Measurements from ENCODE around the gene CATSPERZ. TPM values are rescaled to one million over a fixed set of nuclear protein-coding genes. Genes with fewer than 3 reads are reported as not detected.
A peak's percentile ranks its signal among the peaks of the same experiment; 100 is the strongest.

CATSPERZ gene
- polyA plus RNA-seq, 3 donors, result not detected

DNA sequence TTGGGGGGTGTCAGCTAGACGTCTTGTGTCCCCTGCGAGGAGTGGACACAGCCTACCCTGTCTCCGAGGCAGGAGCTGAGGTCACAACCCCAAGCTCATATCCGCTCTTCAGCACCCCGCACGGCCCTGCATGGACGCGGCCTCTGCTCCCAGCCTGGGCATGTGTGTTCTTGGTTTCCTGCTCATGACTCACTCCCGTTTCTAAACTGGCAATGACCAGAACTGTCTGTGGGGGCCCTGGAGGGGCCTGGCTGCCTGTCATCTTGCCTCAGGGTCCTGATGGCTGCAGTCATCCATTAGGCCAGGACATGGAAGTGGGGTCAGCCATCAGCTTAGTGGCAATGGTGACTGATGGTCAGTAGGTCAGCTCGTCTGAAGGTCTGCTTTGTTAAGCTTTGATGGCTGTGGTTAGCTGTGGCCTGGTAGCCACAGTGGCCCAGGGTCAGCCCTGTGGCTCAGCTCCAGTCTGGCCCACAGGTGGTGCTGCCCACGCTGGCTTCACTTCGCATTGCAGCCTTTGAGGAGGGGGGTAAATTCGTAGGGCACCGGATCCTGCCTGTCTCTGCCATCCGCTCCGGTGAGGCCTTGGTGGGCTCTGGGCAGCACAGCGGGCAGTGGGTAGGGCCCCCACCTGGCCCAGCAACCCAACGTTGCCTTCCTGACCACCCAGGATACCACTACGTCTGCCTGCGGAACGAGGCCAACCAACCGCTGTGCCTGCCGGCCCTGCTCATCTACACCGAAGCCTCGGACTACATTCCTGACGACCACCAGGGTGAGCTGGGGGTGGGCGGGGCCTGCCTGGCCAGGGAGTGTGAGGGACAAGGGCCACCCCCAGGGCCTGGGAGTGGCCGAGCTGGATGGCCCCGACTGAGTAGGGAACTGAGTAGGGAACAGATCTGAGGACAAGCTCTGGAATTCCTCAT is 36.9 kb upstream of the CATSPERZ start:
- peak; percentile 29 for DNase-seq

DNA sequence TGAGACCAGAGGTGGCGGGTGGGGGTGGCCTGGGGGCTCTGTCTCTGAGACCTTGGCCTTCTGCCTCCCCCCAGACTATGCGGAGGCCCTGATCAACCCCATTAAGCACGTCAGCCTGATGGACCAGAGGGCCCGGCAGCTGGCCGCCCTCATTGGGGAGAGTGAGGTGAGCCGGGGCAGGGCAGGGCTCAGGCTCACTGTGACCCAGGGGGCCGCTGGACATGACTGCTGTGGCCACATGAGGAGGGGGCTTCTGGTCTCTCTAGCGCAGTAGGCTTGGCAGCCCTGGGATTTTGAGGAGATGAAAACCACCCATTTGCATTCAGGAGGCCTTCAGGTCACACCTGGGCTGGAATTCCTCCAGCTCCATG is 36.2 kb upstream of the CATSPERZ start:
- no peak for DNase-seq

DNA sequence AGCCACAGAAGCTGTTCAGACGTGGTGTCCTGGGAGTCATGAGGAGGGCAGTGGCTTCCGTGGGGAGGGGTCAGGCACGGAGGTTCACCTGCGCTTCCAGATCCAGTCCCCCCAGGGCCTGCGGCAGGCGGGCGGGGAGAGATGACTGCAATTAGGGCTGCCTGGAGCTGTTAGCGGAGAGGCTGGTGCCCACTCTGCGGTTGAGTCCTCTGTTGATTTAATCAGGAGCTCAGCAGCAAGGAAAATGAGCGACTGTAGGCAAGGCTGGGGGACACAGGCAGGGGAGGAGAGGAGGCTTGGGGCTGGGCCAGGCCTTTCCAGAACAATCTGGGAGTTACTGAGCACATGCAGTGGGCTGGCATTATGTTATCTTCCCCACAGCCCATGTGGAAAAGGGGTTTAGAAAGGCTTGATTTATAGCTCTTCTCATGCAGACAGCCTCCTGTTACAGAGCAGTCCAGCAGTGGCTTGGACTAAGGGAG is 35.7 kb upstream of the CATSPERZ start:
- DNase-seq, result no peak

DNA sequence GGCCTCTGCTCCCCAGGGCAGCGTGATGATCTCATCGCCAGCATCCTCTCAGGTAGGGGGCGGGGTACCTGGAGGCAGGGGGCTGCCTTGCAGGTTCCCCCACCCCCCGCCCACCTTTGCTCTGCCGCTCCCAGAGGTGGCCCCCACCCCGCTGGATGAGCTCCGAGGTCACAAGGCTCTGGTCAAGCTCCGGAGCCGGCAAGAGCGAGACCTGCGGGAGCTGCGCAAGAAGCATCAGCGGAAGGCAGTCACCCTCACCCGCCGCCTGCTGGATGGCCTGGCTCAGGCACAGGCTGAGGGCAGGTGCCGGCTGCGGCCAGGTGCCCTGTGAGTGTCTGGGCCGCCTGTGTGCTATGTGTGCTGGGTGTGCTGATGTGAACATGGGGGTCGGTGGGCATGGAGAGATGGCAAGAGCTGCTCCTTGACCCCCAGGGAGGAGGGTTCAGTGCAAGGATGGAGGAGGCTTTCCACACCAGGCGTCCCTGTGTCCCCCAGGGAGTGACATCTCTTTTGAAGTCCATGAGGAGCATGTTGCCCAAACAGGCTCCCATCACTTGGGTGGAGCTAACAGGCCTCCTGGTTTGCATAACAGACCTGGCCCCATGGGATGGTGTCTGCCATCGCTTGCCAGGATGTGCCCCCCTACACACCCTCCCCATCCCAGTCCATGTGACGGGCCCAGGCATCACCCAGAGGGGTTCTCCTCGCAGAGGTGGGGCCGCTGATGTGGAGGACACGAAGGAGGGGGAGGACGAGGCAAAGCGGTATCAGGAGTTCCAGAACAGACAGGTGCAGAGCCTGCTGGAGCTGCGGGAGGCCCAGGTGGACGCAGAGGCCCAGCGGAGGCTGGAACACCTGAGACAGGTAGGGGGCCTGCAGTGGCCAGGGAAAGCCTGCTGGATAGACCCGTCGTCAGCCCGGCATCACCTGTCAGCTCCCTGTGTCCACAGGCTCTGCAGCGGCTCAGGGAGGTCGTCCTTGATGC is 34.7 kb upstream of the CATSPERZ start:
- no peak for DNase-seq

DNA sequence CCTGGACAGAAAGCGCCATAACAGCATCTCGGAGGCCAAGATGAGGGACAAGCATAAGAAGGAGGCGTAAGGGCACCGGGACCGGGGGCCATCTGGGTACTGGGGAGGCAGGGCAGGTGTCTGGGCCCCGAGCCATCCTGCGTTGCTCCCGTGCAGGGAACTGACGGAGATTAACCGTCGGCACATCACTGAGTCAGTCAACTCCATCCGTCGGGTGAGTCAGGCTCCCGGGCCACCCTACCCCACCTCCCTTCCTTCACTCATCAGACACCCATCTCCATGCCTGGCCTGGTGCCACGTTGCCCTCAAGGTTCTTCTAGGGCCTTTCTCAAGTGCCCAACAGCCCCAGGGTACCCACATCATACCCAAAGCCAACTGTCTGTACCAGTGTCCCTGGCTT is 33.8 kb upstream of the CATSPERZ start:
- DNase-seq, result no peak

DNA sequence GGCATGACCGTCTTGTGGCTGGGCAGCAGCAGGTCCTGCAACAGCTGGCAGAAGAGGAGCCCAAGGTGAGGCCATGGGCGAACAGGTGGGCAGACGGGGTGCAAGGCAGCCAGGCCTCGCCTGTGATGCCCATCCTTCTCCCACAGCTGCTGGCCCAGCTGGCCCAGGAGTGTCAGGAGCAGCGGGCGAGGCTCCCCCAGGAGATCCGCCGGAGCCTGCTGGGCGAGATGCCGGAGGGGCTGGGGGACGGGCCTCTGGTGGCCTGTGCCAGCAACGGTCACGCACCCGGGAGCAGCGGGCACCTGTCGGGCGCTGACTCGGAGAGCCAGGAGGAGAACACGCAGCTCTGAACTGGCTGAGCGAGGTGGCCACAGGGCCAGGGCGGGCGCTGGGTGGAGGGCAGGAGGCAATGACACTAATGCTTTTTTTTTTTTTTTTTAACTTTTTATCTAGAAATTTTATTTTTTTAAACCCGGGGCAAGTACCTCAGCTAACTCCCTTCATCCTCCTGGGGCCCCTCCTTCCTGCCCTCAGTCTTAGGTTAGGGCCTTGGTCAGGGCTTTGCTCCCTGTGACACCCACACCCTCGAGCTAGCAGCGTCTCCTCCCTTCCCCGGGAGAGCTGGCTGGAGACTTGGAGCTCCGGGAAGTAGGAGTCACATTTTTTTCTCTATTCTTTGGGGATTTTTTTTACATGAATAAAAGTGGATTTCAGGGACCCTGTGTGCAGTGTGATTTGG is 32.8 kb upstream of the CATSPERZ start:
- no peak for DNase-seq

DNA sequence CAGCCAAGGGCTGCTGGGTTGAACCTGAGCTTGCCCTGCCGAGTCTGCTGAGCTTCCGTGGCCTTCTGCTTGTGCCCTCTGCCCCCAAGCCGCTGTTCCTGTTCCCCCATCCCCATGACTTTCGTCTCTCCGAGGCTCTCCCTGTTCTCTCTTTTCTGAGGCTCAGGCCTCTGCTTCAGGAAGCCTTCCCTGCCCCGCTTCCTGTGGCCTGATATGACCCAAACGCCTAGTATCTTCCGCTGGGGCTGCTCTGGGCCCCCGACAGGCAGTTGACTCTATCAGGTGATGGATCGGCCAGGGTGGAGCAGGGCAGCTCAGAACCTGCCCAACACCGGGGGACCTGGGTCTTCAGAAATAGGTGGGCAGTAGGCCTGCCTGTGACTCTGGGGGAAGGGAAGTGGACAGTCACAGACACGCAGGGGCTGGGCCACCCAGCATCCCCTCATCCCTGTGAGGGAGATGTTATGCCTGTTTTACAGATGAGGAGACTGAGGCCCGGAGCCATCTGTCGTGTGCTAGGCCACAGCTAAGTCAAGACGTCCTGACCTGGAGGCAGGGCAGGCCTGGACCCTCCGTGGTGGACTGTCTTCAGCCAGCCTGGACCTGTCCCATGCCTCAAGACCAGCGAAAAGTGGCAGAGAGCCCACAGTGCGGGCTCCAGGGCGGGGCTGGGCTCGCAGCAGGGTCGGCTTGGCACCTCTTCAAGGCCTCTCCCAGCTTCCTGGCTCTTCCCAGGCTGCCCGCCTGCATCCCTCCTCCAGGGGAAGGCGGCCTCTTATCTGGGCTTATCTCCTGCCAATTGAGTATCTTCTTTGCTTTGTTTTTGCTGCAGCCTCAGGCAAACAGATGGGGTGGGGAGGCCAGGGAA is 31.9 kb upstream of the CATSPERZ start:
- no peak for DNase-seq

DNA sequence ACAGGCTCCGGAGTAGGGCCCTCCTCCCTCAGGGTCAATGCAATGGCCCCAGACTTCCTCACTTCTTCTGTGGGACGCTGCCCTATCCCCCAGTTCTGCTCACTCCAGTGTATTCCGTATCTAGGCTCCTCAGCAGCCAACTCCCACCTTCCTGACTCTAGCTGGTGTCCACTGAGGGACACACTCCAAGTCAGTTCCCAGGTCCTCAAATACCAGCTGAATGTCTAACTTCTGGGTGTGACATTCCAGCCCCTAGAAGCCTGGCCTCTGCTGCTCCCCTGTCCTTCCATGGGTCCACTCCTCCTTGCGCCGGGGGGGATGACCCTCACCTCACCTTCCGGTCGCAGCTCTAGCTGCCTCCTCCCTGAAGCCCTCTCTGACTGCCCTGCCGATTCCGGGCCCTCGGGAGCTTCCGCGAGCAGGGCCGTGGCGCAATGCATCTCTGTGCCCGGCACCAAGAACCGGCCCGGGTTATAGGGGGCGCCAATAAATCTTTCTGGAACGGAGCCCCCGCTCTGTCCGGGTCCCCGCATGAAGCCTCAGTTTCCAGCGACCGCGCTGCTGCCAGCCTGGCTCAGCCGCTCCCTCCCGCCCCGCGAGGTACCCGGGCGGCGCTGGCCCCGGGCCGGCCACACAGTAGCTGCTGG is 31.1 kb upstream of the CATSPERZ start:
- peak; percentile 28 for DNase-seq

DNA sequence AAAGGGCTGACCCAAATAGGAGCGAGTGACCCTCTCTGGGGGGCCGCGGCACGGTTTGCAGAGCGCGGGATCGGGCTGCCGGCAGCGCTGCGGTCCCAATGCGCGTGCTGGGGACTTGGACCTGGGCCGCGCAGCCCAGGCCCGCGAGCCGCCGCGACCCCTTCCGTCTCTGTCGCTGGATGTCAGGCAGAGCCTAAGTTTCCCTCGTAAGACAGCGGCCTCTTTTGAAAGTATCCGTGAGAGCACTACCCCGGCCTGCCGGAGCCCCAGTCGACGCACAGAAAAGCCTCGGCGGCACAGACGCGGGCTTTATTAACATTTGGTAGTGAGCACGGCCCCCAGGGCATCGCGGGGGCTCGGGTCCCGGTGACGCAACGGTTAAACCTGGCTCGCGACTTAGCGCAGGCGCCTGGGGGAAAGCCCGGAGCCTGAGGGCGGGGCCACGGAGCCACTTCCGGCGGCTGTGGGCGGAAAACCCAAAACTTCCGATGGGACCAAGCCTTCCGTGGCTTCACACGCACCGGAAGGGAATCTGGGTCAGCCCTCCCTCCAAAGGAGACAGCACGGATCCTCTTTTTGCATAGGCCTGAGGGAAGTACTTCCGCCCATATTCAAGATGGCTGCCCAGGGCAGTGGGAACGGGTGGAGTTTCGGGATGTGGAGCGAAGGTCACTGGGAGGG is 30.5 kb upstream of the CATSPERZ start:
- DNase-seq, result peak; percentile 100

DNA sequence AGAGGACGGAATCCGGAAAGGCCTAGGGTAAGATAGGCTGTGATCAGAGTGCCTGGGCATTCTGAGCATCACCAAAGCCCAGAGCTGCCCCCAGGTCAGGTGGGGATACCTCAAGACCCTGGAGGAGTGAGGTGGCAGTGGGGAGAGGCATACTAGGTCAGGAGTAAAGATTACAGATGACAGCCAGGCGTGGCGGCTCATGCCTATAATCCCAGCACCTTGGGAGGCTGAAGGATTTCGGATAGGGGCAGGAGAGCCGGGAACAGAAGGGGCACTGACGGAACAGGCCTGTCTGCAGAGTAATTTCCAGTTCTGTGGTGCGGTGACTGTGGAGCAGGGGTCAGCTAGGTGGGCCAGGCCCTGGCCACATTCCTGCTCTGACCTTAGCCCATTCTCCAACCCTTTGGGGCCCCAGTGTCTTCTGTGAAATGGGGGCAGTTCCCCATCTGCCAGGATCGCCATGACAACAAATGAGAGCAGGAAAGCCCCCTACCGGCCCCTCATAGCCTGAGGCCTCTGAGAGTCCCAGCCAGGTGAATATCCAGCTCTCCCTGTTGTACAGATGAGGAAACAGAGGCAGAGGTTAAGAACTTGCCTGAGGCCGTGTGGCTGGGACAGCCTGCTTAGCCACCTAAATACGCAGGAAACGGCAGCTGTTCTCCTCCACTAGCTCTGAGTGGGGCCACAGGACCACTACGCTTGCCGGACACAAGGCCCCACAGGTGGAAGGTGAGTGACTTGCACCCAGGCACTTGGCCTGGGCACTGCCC is 24.9 kb upstream of the CATSPERZ start:
- no peak for DNase-seq

DNA sequence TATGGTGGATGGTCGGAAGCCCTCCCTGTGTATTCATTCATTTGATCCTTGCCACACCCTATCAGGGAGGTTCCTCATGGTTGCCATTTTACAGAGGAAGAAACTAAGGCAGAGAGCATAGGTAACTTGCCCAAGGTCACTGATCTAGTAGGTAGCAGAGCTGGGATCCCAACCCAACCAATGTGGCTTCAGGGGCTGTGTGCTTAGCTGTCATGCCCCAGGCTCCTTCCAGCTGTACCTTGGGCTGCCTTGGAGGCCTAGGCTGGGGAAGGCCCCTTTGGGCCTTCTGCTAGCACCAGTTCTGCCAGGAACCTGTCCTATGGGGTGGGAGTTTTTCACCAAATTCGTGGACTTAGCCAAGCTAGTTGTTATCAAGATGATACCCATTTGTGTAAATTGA is 24.3 kb upstream of the CATSPERZ start:
- DNase-seq, result no peak

DNA sequence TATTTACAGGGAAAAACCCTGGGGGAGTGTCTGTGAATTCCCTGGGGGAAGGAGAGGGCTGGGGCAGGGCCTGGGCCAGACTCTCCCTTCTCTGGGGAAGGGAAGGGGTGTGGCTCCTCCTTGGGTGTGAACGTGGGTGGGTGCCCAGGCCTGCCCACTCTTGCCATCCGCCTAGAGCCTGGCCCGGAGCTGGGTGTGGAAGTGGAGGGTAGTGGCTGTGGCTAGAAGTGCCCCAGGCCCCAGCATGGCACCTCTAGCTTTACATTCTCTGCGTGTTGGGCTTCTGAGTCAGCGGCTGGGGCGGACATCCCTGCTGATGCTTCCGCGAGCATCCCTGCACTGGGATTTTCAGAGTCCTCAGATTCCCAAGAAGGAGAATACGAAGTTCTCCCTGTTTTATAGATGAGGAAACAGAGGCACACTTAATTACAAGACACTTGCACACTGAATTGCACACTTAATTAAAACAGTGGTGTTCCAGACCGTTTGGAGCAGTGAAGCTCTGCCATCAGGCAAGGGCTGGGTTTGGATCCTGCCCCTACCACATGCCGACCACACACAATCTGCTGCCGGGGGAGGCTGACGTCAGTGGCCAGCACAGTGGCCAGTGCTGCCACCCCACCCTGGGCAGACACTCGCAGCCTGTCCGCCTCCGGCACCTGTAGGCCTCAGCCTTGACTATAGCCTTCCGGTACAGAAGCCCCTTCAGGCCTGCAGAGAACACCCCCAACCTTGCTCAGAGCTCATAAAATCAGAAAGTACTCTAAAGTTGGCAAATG is 23.3 kb upstream of the CATSPERZ start:
- DNase-seq, result no peak

DNA sequence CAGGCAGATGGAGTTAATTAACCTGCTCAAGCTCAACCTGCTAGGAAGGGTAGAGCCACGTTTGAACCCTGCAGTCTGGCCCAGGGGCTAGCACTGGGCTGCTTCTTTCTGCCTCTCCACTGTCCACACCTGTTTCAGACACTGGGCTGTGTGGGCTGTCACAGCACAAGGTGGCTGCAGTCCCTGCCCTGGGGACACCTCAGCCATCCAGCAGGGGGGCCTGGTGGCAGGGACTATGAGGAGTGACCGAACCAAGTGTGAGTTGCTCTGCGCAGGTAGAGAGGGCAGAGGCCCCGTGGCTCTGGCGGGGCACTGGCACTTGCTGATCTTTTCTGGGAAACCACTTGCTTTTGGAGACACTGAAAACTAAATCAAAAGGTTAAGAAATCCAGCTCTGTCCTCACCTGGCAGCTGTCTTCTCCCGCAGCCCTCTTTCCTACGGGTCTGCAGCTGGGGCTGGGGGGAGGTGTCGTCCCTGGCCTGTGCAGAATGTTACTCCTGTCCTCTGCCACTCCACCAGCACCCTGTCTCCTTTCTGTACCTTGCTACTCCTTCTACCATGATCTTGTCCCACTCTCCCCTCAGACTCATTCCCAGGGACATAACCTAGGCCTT is 21.5 kb upstream of the CATSPERZ start:
- DNase-seq, result no peak

DNA sequence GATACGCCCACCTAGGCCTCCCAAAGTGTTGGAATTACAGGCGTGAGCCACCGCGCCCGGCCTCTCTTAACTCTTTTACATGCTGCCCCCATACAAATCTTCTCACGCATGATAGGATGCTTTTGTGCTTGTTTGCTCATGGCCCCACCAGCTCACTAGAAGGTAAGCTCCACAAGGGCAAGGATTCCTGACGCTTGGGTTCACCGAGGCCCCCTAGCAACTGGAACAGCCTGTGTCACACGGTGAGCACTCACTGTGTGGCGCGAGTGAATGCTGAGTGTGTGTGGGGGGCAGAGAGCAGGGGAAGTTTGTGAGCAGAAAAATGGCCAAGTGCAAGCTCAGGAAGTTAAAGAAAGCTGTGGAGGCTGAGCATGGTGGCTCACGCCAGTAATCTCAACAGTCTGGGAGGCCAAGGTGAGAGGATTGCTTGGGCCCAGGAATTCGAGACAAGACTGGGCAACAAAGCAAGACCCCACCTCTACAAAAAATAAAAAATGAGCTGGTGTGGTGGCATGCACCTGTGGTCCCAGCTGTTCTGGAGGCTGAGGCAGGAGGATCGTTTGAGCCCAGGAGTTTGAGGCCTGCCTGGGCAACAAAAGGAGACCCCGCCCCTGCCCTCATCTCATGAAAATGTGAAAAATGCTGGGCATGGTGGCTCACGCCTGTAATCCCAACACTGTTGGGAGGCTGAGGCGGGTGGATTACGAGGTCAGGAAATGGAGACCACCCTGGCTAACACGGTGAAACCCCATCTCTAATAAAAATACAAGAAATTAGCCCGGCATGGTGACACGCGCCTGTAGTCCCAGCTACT is 18.0 kb upstream of the CATSPERZ start:
- no peak for DNase-seq

DNA sequence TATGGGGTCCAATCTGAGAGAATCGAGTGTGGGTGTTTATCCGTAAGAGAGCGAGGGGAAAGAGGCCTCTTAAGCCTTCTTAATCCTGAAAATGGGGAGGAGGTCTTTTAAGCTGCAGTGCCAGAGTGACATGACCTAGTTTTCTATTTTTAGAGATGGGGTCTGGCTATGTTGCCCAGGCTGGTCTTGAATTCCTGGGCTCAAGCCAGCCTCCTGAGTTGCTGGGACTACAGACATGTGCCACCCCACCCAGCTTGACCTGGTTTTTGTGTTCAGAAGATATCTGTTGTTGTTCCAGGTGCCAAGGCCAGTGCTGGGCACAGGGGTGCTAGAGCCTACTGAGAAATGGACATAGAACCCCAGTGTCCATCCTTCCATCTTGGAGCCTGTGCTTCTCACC is 17.1 kb upstream of the CATSPERZ start:
- DNase-seq, result no peak
